NCI-H524 treated with DMSO at 0.1 percent for 48 hours (cell line): ENCODE data around the gene MS4A5.
"Not testable (repeated sequence)": the region's sequence is repeated elsewhere in the genome, so short reads cannot be mapped to it uniquely, and the experiment has no call there.

Experiments
- DNase-seq: peaks from one replicate; lab custom pipeline; 2025; lab: John Stamatoyannopoulos, UW

Gene MS4A5

GRCh38 chr11:60429272-60429671 lies at the start of gene MS4A5:
TSS of gene MS4A5 (plus strand) at chr11:60429572. CDS start at chr11:60429675, 103 bp downstream.
- DNase-seq, result no peak

GRCh38 chr11:60389279-60389910 lies 40.0 kb upstream of the MS4A5 start:
- DNase-seq, result no peak

- no peak for DNase-seq
Measured at GRCh38 chr11:60390419-60390818, 39.0 kb upstream of the MS4A5 start.

- no peak for DNase-seq
Measured at GRCh38 chr11:60392361-60392760, 37.0 kb upstream of the MS4A5 start.

GRCh38 chr11:60393016-60393415 lies 36.4 kb upstream of the MS4A5 start:
- no peak for DNase-seq

GRCh38 chr11:60394666-60395380 lies 34.5 kb upstream of the MS4A5 start:
- no peak for DNase-seq

- DNase-seq, result no peak
Measured at GRCh38 chr11:60396382-60396781, 33.0 kb upstream of the MS4A5 start, which contains the start of gene MS4A14. TSS of gene MS4A14 (plus strand) at chr11:60396459. CDS start at chr11:60396579, 120 bp downstream.

- no peak for DNase-seq
Measured at GRCh38 chr11:60396799-60397198, 32.6 kb upstream of the MS4A5 start.

GRCh38 chr11:60420015-60420414 lies 9.4 kb upstream of the MS4A5 start:
- no peak for DNase-seq

- no peak for DNase-seq
Measured at GRCh38 chr11:60422609-60423008, 6.8 kb upstream of the MS4A5 start.

- DNase-seq, result no peak
Measured at GRCh38 chr11:60428517-60428916, 855 bp upstream of the MS4A5 start.

- no peak for DNase-seq
Measured at GRCh38 chr11:60431251-60431650, 1.9 kb downstream of the MS4A5 start.

GRCh38 chr11:60433401-60433800 lies 4.0 kb downstream of the MS4A5 start:
- no peak for DNase-seq

GRCh38 chr11:60447070-60447469 lies 17.7 kb downstream of the MS4A5 start:
- no peak for DNase-seq

GRCh38 chr11:60447846-60448245 lies 18.5 kb downstream of the MS4A5 start:
- no peak for DNase-seq

GRCh38 chr11:60451185-60451584 lies 21.8 kb downstream of the MS4A5 start:
- not testable (repeated sequence) for DNase-seq

- DNase-seq, result no peak
Measured at GRCh38 chr11:60454212-60454611, 24.8 kb downstream of the MS4A5 start.

GRCh38 chr11:60455531-60456042 lies 26.2 kb downstream of the MS4A5 start, which contains the start of gene MS4A1:
TSS of gene MS4A1 (plus strand) at chr11:60455847. CDS start at chr11:60462375, 6,528 bp downstream.
- DNase-seq, result no peak

GRCh38 chr11:60457576-60457975 lies 28.2 kb downstream of the MS4A5 start:
- DNase-seq, result no peak

- DNase-seq, result no peak
Measured at GRCh38 chr11:60459345-60459744, 30.0 kb downstream of the MS4A5 start.

GRCh38 chr11:60468829-60469228 lies 39.5 kb downstream of the MS4A5 start:
- no peak for DNase-seq

- no peak for DNase-seq
Measured at GRCh38 chr11:60469723-60470122, 40.4 kb downstream of the MS4A5 start.

GRCh38 chr11:60477035-60477445 lies 47.7 kb downstream of the MS4A5 start:
- no peak for DNase-seq
